Measurements from ENCODE around the gene RPL3.
"Not testable (repeated sequence)": the region's sequence is repeated elsewhere in the genome, so short reads cannot be mapped to it uniquely, and the experiment has no call there.

- not testable (repeated sequence) for TF ChIP-seq CTCF (IDR thresholded peaks at IDR 0.05; ENCODE audit: low read length); EZH2 (IDR thresholded peaks at IDR 0.05; ENCODE audit: borderline replicate concordance, low read length)
Measured at GRCh38 chr22:39355805-39356204, 36.4 kb upstream of the RPL3 start.

Data from OCI-LY1 (cell line).